Activated naive CD4-positive, alpha-beta T cell (primary cell): Measurements from ENCODE around the gene PGF.
A peak's percentile ranks its signal among the peaks of the same experiment; 100 is the strongest.
"Not testable (repeated sequence)": the region's sequence is repeated elsewhere in the genome, so short reads cannot be mapped to it uniquely, and the experiment has no call there.

Experiments
- DNase-seq, 4 experiments: peaks; one replicate each; lab custom pipeline; 2025; lab: John Stamatoyannopoulos, UW

PGF gene

GRCh38 chr14:74942181-74942580 is 13.2 kb downstream of the PGF start:
- no peak for DNase-seq

DNA sequence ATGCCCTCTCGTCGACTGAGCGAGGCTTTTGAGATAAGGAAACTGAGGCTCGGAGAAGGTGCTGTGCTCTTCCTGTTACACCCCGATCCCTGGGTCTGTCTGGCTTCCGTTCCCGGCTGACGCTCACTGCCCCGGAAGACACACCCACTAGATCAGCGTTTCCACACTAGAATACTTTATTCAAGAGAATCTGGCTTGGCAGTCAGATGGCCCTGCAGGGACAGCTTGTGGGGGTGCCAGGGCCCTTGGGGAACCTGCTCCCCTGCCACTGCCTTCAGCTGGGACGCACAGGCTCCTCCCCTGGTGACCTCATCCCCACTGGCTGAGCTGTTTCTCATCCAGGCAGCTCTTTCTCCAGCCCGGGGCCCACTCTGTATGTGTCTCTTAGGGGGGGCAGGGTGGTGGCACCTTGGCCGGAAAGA is 13.7 kb downstream of the PGF start:
- peak in 3 of 4 experiments; percentile 13 to 51 (median 21) for DNase-seq

DNA sequence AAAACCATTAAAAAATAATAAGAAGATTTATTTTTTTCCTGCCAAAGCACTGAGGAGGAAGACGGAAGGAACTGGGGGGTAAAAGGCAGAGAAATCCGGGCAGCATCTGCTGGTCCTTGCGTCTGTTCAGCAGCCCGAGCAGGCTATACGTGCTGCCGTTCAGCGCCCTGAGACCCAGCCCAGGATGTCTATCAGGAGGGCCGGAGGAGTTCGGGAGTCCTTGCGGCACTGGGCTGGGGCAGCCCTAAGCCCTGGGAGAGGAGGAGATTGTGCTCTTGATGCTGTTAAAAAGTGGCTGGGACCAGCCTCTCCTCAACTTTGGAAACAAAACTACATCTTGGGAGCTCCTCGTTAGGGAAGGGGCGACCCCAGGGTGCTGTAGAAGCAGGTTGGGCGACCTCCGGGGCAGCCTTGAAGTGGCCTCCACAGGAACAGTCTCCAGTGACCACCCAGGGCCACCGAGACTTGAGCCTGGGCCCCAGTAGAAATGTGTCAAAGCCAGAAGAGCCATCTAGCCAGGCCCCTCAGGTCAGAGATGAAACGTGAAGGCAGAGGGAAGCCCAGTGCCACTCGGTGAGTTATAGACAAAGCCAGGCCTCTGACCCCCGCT is 14.3 kb downstream of the PGF start:
- no peak for DNase-seq

- DNase-seq = no peak
Observed at GRCh38 chr14:74938531-74939495, 16.6 kb downstream of the PGF start.

- DNase-seq = no peak
Observed at GRCh38 chr14:74937171-74937570, 18.2 kb downstream of the PGF start.

- DNase-seq = no peak
Observed at GRCh38 chr14:74936731-74937130, 18.7 kb downstream of the PGF start.

GRCh38 chr14:74936151-74936550 is 19.2 kb downstream of the PGF start:
- DNase-seq = no peak

- DNase-seq = no peak
Observed at GRCh38 chr14:74935360-74935680, 20.1 kb downstream of the PGF start.

GRCh38 chr14:74934476-74935359 is 20.7 kb downstream of the PGF start:
- no peak for DNase-seq

GRCh38 chr14:74934041-74934440 is 21.4 kb downstream of the PGF start:
- DNase-seq = no peak

- DNase-seq = not testable (repeated sequence)
Observed at GRCh38 chr14:74932936-74933335, 22.5 kb downstream of the PGF start.

- no peak for DNase-seq
Observed at GRCh38 chr14:74932401-74932901, 22.9 kb downstream of the PGF start.

DNA sequence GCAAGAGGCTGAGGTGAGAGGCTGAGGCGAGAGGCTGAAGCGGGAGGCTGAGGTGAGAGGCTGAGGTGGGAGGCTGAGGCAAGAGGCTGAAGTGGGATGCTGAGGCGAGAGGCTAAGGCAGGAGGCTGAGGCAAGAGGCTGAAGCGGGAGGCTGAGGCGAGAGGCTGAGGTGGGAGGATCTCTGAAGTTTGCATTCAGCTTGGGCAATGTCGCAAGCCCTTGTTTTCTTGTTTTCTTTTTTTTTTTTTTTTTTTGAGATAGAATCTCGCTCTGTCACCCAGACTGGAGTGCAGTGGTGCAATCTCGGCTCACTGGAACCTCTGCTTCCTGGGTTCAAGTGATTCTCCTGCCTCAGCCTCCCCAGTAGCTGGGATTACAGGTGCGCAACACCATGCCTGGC is 23.7 kb downstream of the PGF start:
- not testable (repeated sequence) for DNase-seq

GRCh38 chr14:74929242-74929641 is 26.2 kb downstream of the PGF start:
- no peak for DNase-seq

DNA sequence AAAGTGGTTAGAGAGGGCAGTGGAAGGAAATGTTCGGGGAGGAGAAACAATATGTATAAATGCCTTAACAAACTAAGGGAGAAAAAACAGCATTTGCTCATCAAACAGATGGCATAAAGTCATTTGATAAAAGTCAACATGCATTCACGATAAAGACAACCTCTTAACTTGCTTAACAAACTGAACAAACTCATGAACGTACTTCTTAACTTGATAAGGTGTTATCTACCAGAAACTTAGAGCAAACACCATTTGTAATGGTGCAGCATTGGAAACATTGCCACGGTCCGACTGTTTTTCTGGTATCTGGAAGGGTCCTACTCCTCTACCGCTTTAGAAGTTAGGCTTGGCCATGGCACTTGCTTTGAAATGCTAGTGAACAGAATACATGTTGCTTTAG is 28.2 kb downstream of the PGF start:
- no peak for DNase-seq

DNA sequence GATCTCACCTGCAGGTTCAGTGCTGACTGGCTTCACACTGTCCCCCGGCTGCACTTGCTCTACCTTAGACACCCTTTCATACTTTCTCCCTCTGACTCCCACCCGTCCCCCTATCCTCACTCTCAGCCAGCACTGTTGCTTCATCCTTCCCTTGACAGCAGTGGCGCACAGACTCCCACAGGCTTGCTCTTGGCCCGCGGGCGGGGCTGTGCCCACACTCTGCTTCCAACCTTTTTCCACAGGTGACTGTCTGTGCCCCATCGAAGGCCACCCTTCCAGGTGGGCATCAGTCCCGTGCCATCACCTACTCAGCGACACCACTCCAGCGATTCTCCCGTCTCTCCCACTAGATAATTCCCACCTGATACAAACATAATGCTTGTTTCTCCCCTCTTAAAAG is 31.3 kb downstream of the PGF start:
- DNase-seq = no peak

- peak; percentile 23 to 61 (median 36) for DNase-seq
Observed at GRCh38 chr14:74922752-74923401, 32.5 kb downstream of the PGF start, which contains the start of gene RPS6KL1. RPS6KL1 (minus strand) TSS chr14:74923260; CDS start chr14:74921541, 1,719 bp downstream.

- no peak for DNase-seq
Observed at GRCh38 chr14:74921987-74922751, 33.2 kb downstream of the PGF start.

DNA sequence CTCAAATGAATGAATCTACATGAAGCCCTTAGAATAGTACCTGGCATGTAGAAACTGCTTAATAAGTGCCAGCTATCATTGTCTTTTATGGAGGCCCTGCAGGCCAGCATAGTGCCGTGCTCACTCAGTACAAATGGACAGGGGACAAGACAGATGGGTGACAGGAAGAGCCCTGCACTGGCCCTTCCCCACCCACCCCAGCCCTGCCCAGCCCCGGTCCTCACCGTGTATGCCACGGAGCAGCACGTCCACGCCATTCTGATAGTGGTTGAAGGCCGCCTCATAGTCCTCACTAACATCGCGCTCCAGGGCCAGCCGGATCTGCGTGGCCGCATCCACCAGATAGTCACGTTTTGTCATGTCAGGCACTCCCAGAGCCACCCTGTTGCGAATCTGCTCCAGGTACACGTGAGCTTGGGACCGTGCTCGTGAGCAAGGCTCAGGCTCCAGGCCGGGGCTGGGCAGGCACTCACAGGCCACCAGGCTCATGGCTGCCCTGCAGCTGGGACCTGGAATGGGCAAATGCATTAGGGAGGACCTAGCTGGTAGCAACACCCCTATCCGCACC is 34.3 kb downstream of the PGF start:
- no peak for DNase-seq

- DNase-seq = no peak
Observed at GRCh38 chr14:74920281-74920680, 35.1 kb downstream of the PGF start.
